Natural killer cell (primary cell): ENCODE measurements around the gene CBFA2T3. TPM values are rescaled to one million over a fixed set of nuclear protein-coding genes. Genes with fewer than 3 reads are reported as not detected.

Experiments
- ATAC-seq, 3 donors: fragments of 150-1000 bp in 2 of 3; fragments of 200-7000 bp in 1 of 3; cut with Tn5 transposase; 1 replicate in 1 of 3; 2 replicates in 2 of 3; pipeline ENCODE4 v1.10.0; 2021; ENCODE audit warnings: mild to moderate bottlenecking in 2 of 3, moderate library complexity in 2 of 3
- DNase-seq, 2 donors: peaks; one replicate each; pipeline versions ENCODE4 v3.0.0 to v3.0.0-alpha.2; 2013 to 2021; ENCODE audit warnings: mixed read lengths in 1 of 2
- H3K27ac ChIP-seq: one replicate; pipeline ENCODE4 v1.5.1; 2013; ENCODE audit warnings: mild to moderate bottlenecking, low read length
- H3K27me3 ChIP-seq: one replicate; pipeline ENCODE4 v1.6.1; 2013; ENCODE audit warnings: low read length; ENCODE audit not compliant: control insufficient read depth, insufficient read depth
- H3K36me3 ChIP-seq: one replicate; pipeline ENCODE4 v1.6.1; 2013; ENCODE audit warnings: low read length; ENCODE audit not compliant: control insufficient read depth, insufficient read depth
- H3K4me1 ChIP-seq: one replicate; pipeline ENCODE4 v1.6.1; 2013; ENCODE audit warnings: low read length; ENCODE audit not compliant: control insufficient read depth, insufficient read depth
- H3K4me3 ChIP-seq: one replicate; pipeline ENCODE4 v1.5.1; 2013; ENCODE audit warnings: low read length
- H3K9me3 ChIP-seq: one replicate; pipeline ENCODE4 v1.6.1; 2013; ENCODE audit warnings: low read length; ENCODE audit not compliant: control insufficient read depth, insufficient read depth
- H3K27ac Mint-ChIP-seq, 2 donors: one replicate each; pipeline ENCODE4 v1.8.0; 2022; ENCODE audit warnings: mild to moderate bottlenecking in 2 of 2, mixed read lengths in 2 of 2, moderate library complexity in 1 of 2
- H3K27me3 Mint-ChIP-seq, 2 donors: one replicate each; pipeline ENCODE4 v1.8.0; 2022; ENCODE audit warnings: low read depth in 2 of 2, mixed read lengths in 2 of 2
- H3K36me3 Mint-ChIP-seq: one replicate; pipeline ENCODE4 v1.8.0; 2022; ENCODE audit warnings: mixed read lengths
- H3K4me1 Mint-ChIP-seq, 2 donors: one replicate each; pipeline ENCODE4 v1.8.0; 2022; ENCODE audit warnings: mixed read lengths in 2 of 2
- H3K4me3 Mint-ChIP-seq: one replicate; pipeline ENCODE4 v1.8.0; 2022; ENCODE audit warnings: mild to moderate bottlenecking, moderate library complexity, mixed read lengths
- H3K9me3 Mint-ChIP-seq, 2 donors: one replicate each; pipeline ENCODE4 v1.8.0; 2022; ENCODE audit warnings: mixed read lengths in 2 of 2
- CTCF ChIP-seq: fragments of 200-600 bp; IDR thresholded peaks from one replicate; pipeline ENCODE4 v1.8.0; 2022; ENCODE audit warnings: antibody characterized with exemption
- WGBS: methylation state at CpG from one replicate; pipeline ENCODE4 v1.1.7; 2013; ENCODE audit warnings: missing lambda C conversion rate; ENCODE audit not compliant: insufficient coverage; 5-methylcytosine and 5-hydroxymethylcytosine counted together
- intact Hi-C: fragments of 100-400 bp; cut with micrococcal nuclease; formaldehyde crosslinking; loops from one replicate; pipeline ENCODE4 v1.14.2; 2022
- total RNA-seq, 4 donors: library from RNA; stranded (reverse); fragments of 120-200 nt in 1 of 4; gene quantifications; one replicate each; pipeline versions ENCODE4 v1.2.3 to v1.2.4, GENCODE V29; 2013 to 2022

Gene CBFA2T3
- total RNA-seq, 3 donors from 2014 or later (not counting 1 experiment from before 2014, with no cell fraction given): 2.5 to 7.8 (median 4.2) TPM

- H3K4me1 Mint-ChIP-seq: peaks cover 6 to 20% of the 10 kb centered on the region in 2 donors
- peaks cover 73% of the 10 kb centered on the region for H3K4me1 ChIP-seq
- 42% methylated on average over 27 of the region's 27 CpGs for WGBS
- no peaks in the 10 kb centered on the region for H3K36me3 ChIP-seq
- peaks cover 11% of the 10 kb centered on the region for H3K27me3 ChIP-seq
- H3K9me3 ChIP-seq: no peaks in the 10 kb centered on the region
- H3K9me3 Mint-ChIP-seq: no peaks in the 10 kb centered on the region
- H3K27me3 Mint-ChIP-seq: peaks cover 6 to 29% of the 10 kb centered on the region in 2 donors
- intact Hi-C loops: no loop called here
- no peak for ATAC-seq
- H3K27ac Mint-ChIP-seq: no peak overlapping the region
- no peak for DNase-seq
- no peaks in the 10 kb centered on the region for H3K36me3 Mint-ChIP-seq
- H3K27ac ChIP-seq: peak overlapping the region; percentile 43
- no peak for TF ChIP-seq CTCF
- no peak overlapping the region for H3K4me3 ChIP-seq
- H3K4me3 Mint-ChIP-seq: no peak overlapping the region
Observed at GRCh38 chr16:88977812-88978607, 1.0 kb upstream of the CBFA2T3 start.

- peaks cover 6 to 24% of the 10 kb centered on the region in 2 donors for H3K4me1 Mint-ChIP-seq
- H3K9me3 Mint-ChIP-seq: no peaks in the 10 kb centered on the region
- peaks cover 11% of the 10 kb centered on the region for H3K27me3 ChIP-seq
- peak overlapping the region; percentile 35 for H3K4me3 ChIP-seq
- 29% methylated on average over 23 of the region's 23 CpGs for WGBS
- H3K27ac Mint-ChIP-seq: no peak overlapping the region
- no peak for ATAC-seq
- H3K27me3 Mint-ChIP-seq: peaks cover 0 to 32% of the 10 kb centered on the region in 2 donors
- intact Hi-C loops: no loop called here
- no peaks in the 10 kb centered on the region for H3K9me3 ChIP-seq
- H3K4me1 ChIP-seq: peaks cover 79% of the 10 kb centered on the region
- no peak overlapping the region for H3K27ac ChIP-seq
- H3K36me3 ChIP-seq: no peaks in the 10 kb centered on the region
- no peak for TF ChIP-seq CTCF
- no peaks in the 10 kb centered on the region for H3K36me3 Mint-ChIP-seq
- H3K4me3 Mint-ChIP-seq: no peak overlapping the region
- DNase-seq: no peak
Observed at GRCh38 chr16:88976366-88977017, 515 bp downstream of the CBFA2T3 start.

- 25% methylated on average over 25 of the region's 25 CpGs for WGBS
- no peaks in the 10 kb centered on the region for H3K9me3 ChIP-seq
- peaks cover 84% of the 10 kb centered on the region for H3K4me1 ChIP-seq
- no peak overlapping the region for H3K27ac Mint-ChIP-seq
- intact Hi-C loops: no loop called here
- H3K27ac ChIP-seq: no peak overlapping the region
- no peak for TF ChIP-seq CTCF
- no peak for DNase-seq
- H3K4me1 Mint-ChIP-seq: peaks cover 6 to 24% of the 10 kb centered on the region in 2 donors
- H3K36me3 ChIP-seq: no peaks in the 10 kb centered on the region
- H3K4me3 ChIP-seq: peak overlapping the region; percentile 35
- no peaks in the 10 kb centered on the region for H3K36me3 Mint-ChIP-seq
- no peaks in the 10 kb centered on the region for H3K9me3 Mint-ChIP-seq
- no peak for ATAC-seq
- H3K27me3 Mint-ChIP-seq: peaks cover 0 to 32% of the 10 kb centered on the region in 2 donors
- H3K4me3 Mint-ChIP-seq: no peak overlapping the region
- peaks cover 11% of the 10 kb centered on the region for H3K27me3 ChIP-seq
Observed at GRCh38 chr16:88975511-88976061, 1.4 kb downstream of the CBFA2T3 start.
